ENCODE data around the gene TGDS.

- TF ChIP-seq CTCF (conservative IDR thresholded peaks at IDR 0.05; ENCODE audit: low read depth, low read length) (peak; percentile 83), EZH2 (IDR thresholded peaks at IDR 0.05; ENCODE audit: low read length, unreplicated experiment) (no peak)
Observed at GRCh38 chr13:94620286-94620896, 24.4 kb upstream of the TGDS start.

Measured in PC-3 (cell line).